Colonic mucosa (tissue), 4 donors: ENCODE data around the gene CMTM4. TPM values are rescaled to one million over a fixed set of nuclear protein-coding genes. Genes with fewer than 3 reads are reported as not detected.
"Not testable (repeated sequence)": the region's sequence is repeated elsewhere in the genome, so short reads cannot be mapped to it uniquely, and the experiment has no call there.

ENCODE experiments used
- DNase-seq: peaks from one replicate; pipeline ENCODE4 v3.0.0-alpha.2; 2020
- H3K27ac ChIP-seq: fragments of 200-600 bp; one replicate; pipeline ENCODE4 v1.8.0; 2021
- H3K27me3 ChIP-seq: fragments of 200-600 bp; one replicate; pipeline ENCODE4 v1.8.0; 2021
- H3K36me3 ChIP-seq: fragments of 200-600 bp; one replicate; pipeline ENCODE4 v1.8.0; 2021
- H3K4me1 ChIP-seq: fragments of 200-600 bp; one replicate; pipeline ENCODE4 v1.8.0; 2021; ENCODE audit warnings: mild to moderate bottlenecking
- H3K4me3 ChIP-seq: fragments of 200-600 bp; one replicate; pipeline ENCODE4 v1.8.0; 2021
- H3K9ac ChIP-seq, 2 donors: one replicate each; pipeline ENCODE4 v1.7.0; 2013; ENCODE audit warnings: control low read depth in 2 of 2, low read depth in 2 of 2, low read length in 2 of 2
- H3K9me3 ChIP-seq: fragments of 200-600 bp; one replicate; pipeline ENCODE4 v1.8.0; 2021
- CTCF ChIP-seq: fragments of 200-600 bp; IDR thresholded peaks from one replicate; pipeline ENCODE4 v1.8.0; 2022; ENCODE audit warnings: antibody characterized with exemption, mild to moderate bottlenecking
- intact Hi-C: fragments of 100-400 bp; cut with DNase I; formaldehyde crosslinking; loops from one replicate; pipeline ENCODE4 v1.14.1; 2022
- total RNA-seq, 2 donors: library from RNA; stranded (reverse); fragmentation: NEBNext Ultra II Directional in 1 of 2; extraction: Animal tissue kit (Norgen Biotek cat#: 25700) in 1 of 2; gene quantifications; one replicate each; pipeline ENCODE4 v1.2.1, GENCODE V29; 2021
- donor health status: healthy.
- donor health status: DM: no; HTN: no; CAD: no.
- donor health status: DM: no; HTN: no; CAD: no.

CMTM4 gene
- total RNA-seq, 2 donors from 2014 or later: 150 to 212 TPM

DNA sequence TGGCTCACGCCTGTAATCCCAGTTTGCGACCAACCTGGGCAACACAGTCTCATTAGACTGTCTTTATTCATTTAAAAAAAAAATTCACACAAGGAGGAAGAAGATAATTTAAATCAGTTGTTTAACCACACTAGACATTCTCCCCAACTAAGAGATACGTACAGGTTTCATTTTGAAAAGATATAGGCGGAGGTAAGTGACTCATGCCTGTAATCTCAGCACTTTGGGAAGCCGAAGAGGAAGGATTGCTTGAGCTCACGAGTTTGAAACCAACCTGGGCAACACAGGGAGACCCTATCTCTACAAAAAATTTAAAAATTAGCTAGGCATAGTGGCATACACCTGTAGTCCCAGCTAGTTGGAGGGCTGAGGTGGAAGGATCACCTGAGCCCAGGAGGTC is 5.3 kb downstream of the CMTM4 start:
- Histone ChIP-seq H3K4me1 (peaks cover 8% of the 10 kb centered on the region), H3K4me3 (no peak overlapping the region), H3K36me3 (no peaks in the 10 kb centered on the region), H3K27ac (peak overlapping the region; percentile 20), H3K27me3 (no peaks in the 10 kb centered on the region), H3K9me3 (no peaks in the 10 kb centered on the region), H3K9ac (no peak overlapping the region)
- intact Hi-C loops: no loop called here
- no peak for TF ChIP-seq CTCF
- no peak for DNase-seq

GRCh38 chr16:66690106-66690847 is 6.3 kb downstream of the CMTM4 start:
- Histone ChIP-seq H3K9ac (no peak overlapping the region), H3K4me1 (peaks cover 8% of the 10 kb centered on the region), H3K4me3 (no peak overlapping the region), H3K36me3 (no peaks in the 10 kb centered on the region), H3K9me3 (no peaks in the 10 kb centered on the region), H3K27me3 (no peaks in the 10 kb centered on the region), H3K27ac (no peak overlapping the region)
- intact Hi-C loops: no loop called here
- TF ChIP-seq CTCF: no peak
- DNase-seq: no peak

GRCh38 chr16:66689282-66689681 is 7.3 kb downstream of the CMTM4 start:
- no peaks in the 10 kb centered on the region for H3K9me3 ChIP-seq
- DNase-seq: no peak
- TF ChIP-seq CTCF: no peak
- H3K9ac ChIP-seq: no peak overlapping the region
- H3K27me3 ChIP-seq: no peaks in the 10 kb centered on the region
- H3K4me1 ChIP-seq: peaks cover 7% of the 10 kb centered on the region
- no peak overlapping the region for H3K4me3 ChIP-seq
- H3K36me3 ChIP-seq: no peaks in the 10 kb centered on the region
- no peak overlapping the region for H3K27ac ChIP-seq
- intact Hi-C loops: no loop called here

- no peak overlapping the region for H3K27ac ChIP-seq
- H3K4me1 ChIP-seq: no peaks in the 10 kb centered on the region
- no peaks in the 10 kb centered on the region for H3K36me3 ChIP-seq
- TF ChIP-seq CTCF: no peak
- no peak for DNase-seq
- no peak overlapping the region for H3K4me3 ChIP-seq
- H3K9ac ChIP-seq: no peak overlapping the region
- H3K9me3 ChIP-seq: no peaks in the 10 kb centered on the region
- intact Hi-C loops: no loop called here
- no peaks in the 10 kb centered on the region for H3K27me3 ChIP-seq
Measured at GRCh38 chr16:66687906-66688625, 8.5 kb downstream of the CMTM4 start.

- H3K27ac ChIP-seq, H3K4me1 ChIP-seq, H3K9me3 ChIP-seq, H3K4me3 ChIP-seq, H3K36me3 ChIP-seq, intact Hi-C loops, DNase-seq, H3K9ac ChIP-seq, H3K27me3 ChIP-seq: not testable (repeated sequence)
Measured at GRCh38 chr16:66685501-66686115, 10.9 kb downstream of the CMTM4 start.
